Hepatocyte (in vitro differentiated cells): Measurements from ENCODE around the gene ZNF415. TPM values are rescaled to one million over a fixed set of nuclear protein-coding genes. Genes with fewer than 3 reads are reported as not detected.

ENCODE experiments used
- DNase-seq: peaks from one replicate; pipeline ENCODE4 v3.0.0-alpha.2; 2016; ENCODE audit warnings: low spot score
- H2AFZ ChIP-seq: fragments of 200-600 bp; sonication (generic); 2 replicates; pipeline ENCODE4 v1.6.0; 2016; ENCODE audit warnings: antibody characterized with exemption, mild to moderate bottlenecking
- H3K27ac ChIP-seq: fragments of 200-600 bp; sonication (generic); 2 replicates; pipeline ENCODE4 v1.5.1; 2016; ENCODE audit warnings: mild to moderate bottlenecking
- H3K27me3 ChIP-seq: fragments of 200-600 bp; sonication (generic); 2 replicates; pipeline ENCODE4 v1.6.1; 2016
- H3K36me3 ChIP-seq: fragments of 200-600 bp; sonication (generic); replicated peaks from 2 replicates; pipeline ENCODE4 v1.5.1; 2016; ENCODE audit warnings: low read depth; ENCODE audit not compliant: insufficient read depth
- H3K4me1 ChIP-seq: fragments of 200-600 bp; sonication (generic); 2 replicates; pipeline ENCODE4 v1.5.1; 2016; ENCODE audit warnings: mild to moderate bottlenecking, moderate library complexity; ENCODE audit not compliant: insufficient read depth
- H3K4me2 ChIP-seq: fragments of 200-600 bp; sonication (generic); 2 replicates; pipeline ENCODE4 v1.6.0; 2016
- H3K4me3 ChIP-seq: fragments of 200-600 bp; sonication (generic); 2 replicates; pipeline ENCODE4 v1.5.1; 2016; ENCODE audit warnings: mild to moderate bottlenecking
- H3K79me2 ChIP-seq: fragments of 200-600 bp; sonication (generic); 2 replicates; pipeline ENCODE4 v1.6.0; 2017; ENCODE audit warnings: mild to moderate bottlenecking
- H3K9me2 ChIP-seq: fragments of 200-600 bp; sonication (generic); replicated peaks from 2 replicates; pipeline ENCODE4 v1.6.0; 2017; ENCODE audit warnings: mild to moderate bottlenecking; ENCODE audit not compliant: insufficient read depth
- H3K9me3 ChIP-seq: fragments of 200-600 bp; sonication (generic); 2 replicates; pipeline ENCODE4 v1.5.1; 2016; ENCODE audit warnings: low read depth, mild to moderate bottlenecking
- H4K20me1 ChIP-seq: fragments of 200-600 bp; sonication (generic); 2 replicates; pipeline ENCODE4 v1.6.0; 2016; ENCODE audit warnings: mild to moderate bottlenecking; ENCODE audit not compliant: insufficient read depth, poor library complexity, severe bottlenecking
- CTCF ChIP-seq: fragments of 200-600 bp; sonication (generic); IDR thresholded peaks from 2 replicates; pipeline ENCODE4 v1.5.1; 2016; ENCODE audit warnings: antibody characterized with exemption, mild to moderate bottlenecking; ENCODE audit not compliant: poor library complexity
- EZH2 ChIP-seq: fragments of 200-600 bp; sonication (generic); IDR thresholded peaks from 2 replicates; pipeline ENCODE4 v1.6.1; 2016; ENCODE audit warnings: antibody characterized with exemption, mild to moderate bottlenecking, borderline replicate concordance
- EZH2phosphoT487 ChIP-seq: fragments of 200-600 bp; sonication (generic); IDR thresholded peaks from one replicate; pipeline ENCODE4 v1.6.1; 2018; ENCODE audit warnings: antibody characterized with exemption, mild to moderate bottlenecking, low read depth, moderate library complexity; ENCODE audit not compliant: unreplicated experiment, severe bottlenecking
- WGBS: methylation state at CpG from one replicate; pipeline ENCODE4 v1.1.6; 2016; ENCODE audit warnings: low lambda C conversion rate; ENCODE audit errors: missing lambda C conversion rate; 5-methylcytosine and 5-hydroxymethylcytosine counted together
- polyA plus RNA-seq: library from polyadenylated mRNA; unstranded; fragments of >200 nt; fragmentation: Nextera tagmentation; extraction: Ambion mirVana; gene quantifications from 2 replicates; pipeline ENCODE4 v1.2.1, GENCODE V29; 2016
- total RNA-seq: library from RNA; depleted of rRNA; stranded (reverse); fragments of >200 nt; gene quantifications from 2 replicates; pipeline ENCODE4 v1.2.3, GENCODE V29; 2014

The ZNF415 gene
- total and polyA plus RNA-seq, 2 experiments from 2014 or later = 15.2 to 24.1 TPM

- no peaks in the 10 kb centered on the region for H3K36me3 ChIP-seq
These were observed 53.3 kb downstream of the ZNF415 start for GRCh38 chr19:53079313-53079924.

GRCh38 chr19:53078668-53079067 is 54.0 kb downstream of the ZNF415 start:
- no peak for TF ChIP-seq EZH2
- no peak for TF ChIP-seq EZH2phosphoT487
- TF ChIP-seq CTCF = no peak
- Histone ChIP-seq H3K4me3 (no peak overlapping the region), H3K9me2 (no peaks in the 10 kb centered on the region), H4K20me1 (peaks cover 3% of the 10 kb centered on the region), H3K4me2 (no peak overlapping the region), H3K27me3 (no peaks in the 10 kb centered on the region), H2AFZ (no peak overlapping the region), H3K27ac (no peak overlapping the region), H3K4me1 (no peaks in the 10 kb centered on the region), H3K36me3 (no peaks in the 10 kb centered on the region), H3K79me2 (peaks cover 40% of the 10 kb centered on the region), H3K9me3 (peaks cover 13% of the 10 kb centered on the region)
- WGBS = 100% methylated on average over 1 of the region's 1 CpG
- DNase-seq = no peak

More at GRCh38 chr19:53079313-53079924, 53.3 kb downstream of the ZNF415 start:
- WGBS = 89% methylated on average over 8 of the region's 8 CpGs
- Histone ChIP-seq H3K9me2 (no peaks in the 10 kb centered on the region), H2AFZ (no peak overlapping the region), H3K4me2 (no peak overlapping the region), H4K20me1 (peaks cover 3% of the 10 kb centered on the region), H3K27ac (no peak overlapping the region), H3K27me3 (no peaks in the 10 kb centered on the region), H3K4me3 (no peak overlapping the region), H3K4me1 (no peaks in the 10 kb centered on the region), H3K79me2 (peaks cover 43% of the 10 kb centered on the region), H3K9me3 (peaks cover 13% of the 10 kb centered on the region)
- TF ChIP-seq EZH2 (no peak), EZH2phosphoT487 (no peak), CTCF (no peak)
- DNase-seq = no peak

GRCh38 chr19:53076984-53077383 is 55.7 kb downstream of the ZNF415 start:
- H3K4me1 ChIP-seq = no peaks in the 10 kb centered on the region
- H3K4me2 ChIP-seq = no peak overlapping the region
- no peaks in the 10 kb centered on the region for H3K27me3 ChIP-seq
- peaks cover 29% of the 10 kb centered on the region for H3K79me2 ChIP-seq
- H3K4me3 ChIP-seq = no peak overlapping the region
- TF ChIP-seq CTCF (peak; percentile 67), EZH2phosphoT487 (no peak), EZH2 (no peak)
- H4K20me1 ChIP-seq = peaks cover 3% of the 10 kb centered on the region
- 24% methylated on average over 10 of the region's 10 CpGs for WGBS
- DNase-seq = peak; percentile 78
- H3K27ac ChIP-seq = no peak overlapping the region
- H2AFZ ChIP-seq = no peak overlapping the region
- H3K36me3 ChIP-seq = peaks cover 10% of the 10 kb centered on the region
- peaks cover 13% of the 10 kb centered on the region for H3K9me3 ChIP-seq
- no peaks in the 10 kb centered on the region for H3K9me2 ChIP-seq
